GM12874 (cell line): ENCODE data around the gene PLCH1.

Source experiments
- CTCF ChIP-seq: IDR thresholded peaks from 2 replicates; pipeline ENCODE4 v1.5.1; 2011; ENCODE audit warnings: low read depth, mild to moderate bottlenecking, control low read depth, low read length, moderate library complexity; ENCODE audit not compliant: insufficient read depth

The PLCH1 gene

GRCh38 chr3:155485897-155486296, 259.0 kb downstream of the PLCH1 start:
- no peak for TF ChIP-seq CTCF

- TF ChIP-seq CTCF: no peak
Measured at GRCh38 chr3:155481591-155481990, 263.3 kb downstream of the PLCH1 start.

- no peak for TF ChIP-seq CTCF
Measured at GRCh38 chr3:155481089-155481488, 263.8 kb downstream of the PLCH1 start.

GRCh38 chr3:155465664-155466063, 279.2 kb downstream of the PLCH1 start:
- no peak for TF ChIP-seq CTCF

GRCh38 chr3:155462672-155463071, 282.2 kb downstream of the PLCH1 start:
- no peak for TF ChIP-seq CTCF

GRCh38 chr3:155457591-155457990, 287.3 kb downstream of the PLCH1 start:
- no peak for TF ChIP-seq CTCF

- no peak for TF ChIP-seq CTCF
Measured at GRCh38 chr3:155455765-155456164, 289.1 kb downstream of the PLCH1 start.

- no peak for TF ChIP-seq CTCF
Measured at GRCh38 chr3:155453512-155453911, 291.4 kb downstream of the PLCH1 start.
